H1 (cell line): Measurements from ENCODE around the gene URGCP. TPM values are rescaled to one million over a fixed set of nuclear protein-coding genes. Genes with fewer than 3 reads are reported as not detected.

ENCODE experiments used
- CTCF ChIA-PET: fragments of 300-600 bp; sonication (Branson Sonifier 250); formaldehyde crosslinking; loops from one replicate; lab custom pipeline; 2021; ENCODE audit not compliant: partially characterized antibody; lab: Charles Lee
- POLR2A ChIA-PET: fragments of 300-600 bp; sonication (Branson Sonifier 250); formaldehyde crosslinking; loops from one replicate; lab custom pipeline; 2021; ENCODE audit warnings: inconsistent platforms; ENCODE audit not compliant: partially characterized antibody; lab: Charles Lee
- DNase-seq, 2 experiments: peaks; one replicate each; pipeline versions ENCODE4 v3.0.0 to v3.0.0-alpha.2; 2010 to 2022; ENCODE audit warnings: low spot score in 2 of 2, low read depth in 1 of 2, mixed read lengths in 1 of 2
- FAIRE-seq: peaks from 2 replicates; lab custom pipeline; 2011; peaks lifted over from hg19 to GRCh38; lab: Jason Lieb, UNC
- H2AFZ ChIP-seq: 2 replicates; pipeline ENCODE4 v1.8.1; 2012; ENCODE audit warnings: low read length, inconsistent platforms
- H2AK5ac ChIP-seq: 2 replicates; pipeline ENCODE4 v1.6.1; 2013; ENCODE audit warnings: low read depth, low read length
- H2BK120ac ChIP-seq: replicated peaks from 2 replicates; pipeline ENCODE3; 2013; ENCODE audit warnings: low read depth, low read length, inconsistent platforms
- H2BK12ac ChIP-seq: 2 replicates; pipeline ENCODE4 v1.6.1; 2013; ENCODE audit warnings: low read depth, low read length
- H2BK15ac ChIP-seq: 2 replicates; pipeline ENCODE4 v1.6.1; 2013; ENCODE audit warnings: low read length
- H2BK20ac ChIP-seq: 2 replicates; pipeline ENCODE4 v1.6.1; 2013; ENCODE audit warnings: low read length
- H2BK5ac ChIP-seq: 2 replicates; pipeline ENCODE4 v1.6.1; 2013; ENCODE audit warnings: low read depth, low read length
- H3K14ac ChIP-seq: 2 replicates; pipeline ENCODE4 v1.6.1; 2013; ENCODE audit warnings: inconsistent platforms; ENCODE audit not compliant: insufficient read length
- H3K18ac ChIP-seq: 2 replicates; pipeline ENCODE4 v1.6.1; 2013; ENCODE audit warnings: low read length; ENCODE audit errors: extremely low read depth
- H3K23ac ChIP-seq: 2 replicates; pipeline ENCODE4 v1.6.1; 2013; ENCODE audit warnings: inconsistent platforms; ENCODE audit not compliant: insufficient read length
- H3K23me2 ChIP-seq: 2 replicates; pipeline ENCODE4 v1.6.1; 2013; ENCODE audit warnings: low read depth, low read length
- H3K27ac ChIP-seq: 2 replicates; pipeline ENCODE4 v1.6.1; 2011; ENCODE audit warnings: low read depth, low read length, inconsistent platforms
- H3K27me3 ChIP-seq, 4 experiments: replicated peaks in 1 of 4; 1 replicate in 1 of 4; 2 replicates in 3 of 4; pipeline versions ENCODE4 v1.6.1 to v1.8.1; 2011 to 2013; ENCODE audit warnings: low read length in 3 of 4, mild to moderate bottlenecking in 3 of 4, inconsistent platforms in 2 of 4, mixed read lengths in 2 of 4, moderate library complexity in 1 of 4; ENCODE audit not compliant: control insufficient read depth in 3 of 4, insufficient read depth in 3 of 4; ENCODE audit errors: extremely low read depth in 1 of 4
- H3K36me3 ChIP-seq, 4 experiments: 2 replicates each; pipeline versions ENCODE4 v1.6.1 to v1.8.1; 2011 to 2013; ENCODE audit warnings: mild to moderate bottlenecking in 4 of 4, low read length in 3 of 4, moderate library complexity in 2 of 4, control low read depth in 1 of 4, inconsistent platforms in 1 of 4; ENCODE audit not compliant: insufficient read depth in 4 of 4, control insufficient read depth in 2 of 4
- H3K4ac ChIP-seq: replicated peaks from 2 replicates; pipeline ENCODE3; 2013; ENCODE audit warnings: low read length, low read depth, mixed read lengths, inconsistent platforms; ENCODE audit not compliant: insufficient read length
- H3K4me1 ChIP-seq, 4 experiments: replicated peaks in 1 of 4; 1 replicate in 1 of 4; 2 replicates in 3 of 4; pipeline versions ENCODE4 v1.6.1 to v1.8.1; 2011 to 2013; ENCODE audit warnings: low read length in 3 of 4, inconsistent platforms in 2 of 4, mixed read lengths in 1 of 4; ENCODE audit not compliant: insufficient read depth in 4 of 4, control insufficient read depth in 3 of 4
- H3K4me2 ChIP-seq, 2 experiments: 2 replicates each; pipeline versions ENCODE4 v1.6.1 to v1.8.1; 2011 to 2013; ENCODE audit warnings: low read depth in 2 of 2, low read length in 2 of 2, control low read depth in 1 of 2, inconsistent platforms in 1 of 2, mild to moderate bottlenecking in 1 of 2; ENCODE audit not compliant: insufficient read depth in 1 of 2
- H3K4me3 ChIP-seq, 4 experiments: fragments of 200-600, 300-600 bp in 1 of 4; sonication (generic), shearing (Covaris generic), sonication (Bioruptor Twin) in 1 of 4; 2 replicates each; pipeline versions ENCODE4 v1.5.1 to v1.8.1; 2011 to 2016; ENCODE audit warnings: low read length in 4 of 4, low read depth in 3 of 4, control low read depth in 2 of 4, inconsistent platforms in 2 of 4, mild to moderate bottlenecking in 2 of 4, mixed read lengths in 1 of 4, moderate library complexity in 1 of 4; ENCODE audit not compliant: insufficient read depth in 2 of 4; ENCODE audit errors: extremely low read depth in 1 of 4
- H3K56ac ChIP-seq: replicated peaks from 2 replicates; pipeline ENCODE3; 2013; ENCODE audit warnings: low read depth, mild to moderate bottlenecking, mixed read lengths, low read length, inconsistent platforms; ENCODE audit not compliant: insufficient read length
- H3K79me1 ChIP-seq: 2 replicates; pipeline ENCODE4 v1.6.1; 2013; ENCODE audit warnings: low read depth, low read length, control low read depth
- H3K79me2 ChIP-seq, 2 experiments: 2 replicates each; pipeline versions ENCODE4 v1.6.1 to v1.8.1; 2012 to 2013; ENCODE audit warnings: low read length in 2 of 2, mild to moderate bottlenecking in 2 of 2, inconsistent platforms in 1 of 2; ENCODE audit not compliant: insufficient read depth in 2 of 2, control insufficient read depth in 1 of 2
- H3K9ac ChIP-seq, 4 experiments: replicated peaks in 1 of 4; 1 replicate in 1 of 4; 2 replicates in 3 of 4; pipeline versions ENCODE4 v1.6.1 to v1.8.1; 2011 to 2013; ENCODE audit warnings: low read depth in 3 of 4, low read length in 3 of 4, control low read depth in 2 of 4, mild to moderate bottlenecking in 2 of 4, moderate library complexity in 2 of 4, inconsistent platforms in 1 of 4; ENCODE audit errors: extremely low read depth in 1 of 4
- H3K9me3 ChIP-seq, 2 experiments: 2 replicates each; pipeline versions ENCODE4 v1.6.1 to v1.8.1; 2012 to 2013; ENCODE audit warnings: mild to moderate bottlenecking in 2 of 2, moderate library complexity in 2 of 2, control low read depth in 1 of 2, inconsistent platforms in 1 of 2, low read depth in 1 of 2, low read length in 1 of 2, mixed read lengths in 1 of 2; ENCODE audit not compliant: insufficient read depth in 2 of 2
- H4K20me1 ChIP-seq, 2 experiments: replicated peaks in 1 of 2; 2 replicates each; pipeline versions ENCODE3 to v1.8.1; 2011 to 2013; ENCODE audit warnings: inconsistent platforms in 2 of 2, low read length in 2 of 2, mild to moderate bottlenecking in 1 of 2; ENCODE audit not compliant: insufficient read depth in 2 of 2, control insufficient read depth in 1 of 2
- H4K5ac ChIP-seq: 2 replicates; pipeline ENCODE4 v1.6.1; 2013; ENCODE audit warnings: low read length, low read depth, mixed read lengths, inconsistent platforms; ENCODE audit not compliant: insufficient read length
- H4K8ac ChIP-seq: 2 replicates; pipeline ENCODE4 v1.8.0; 2013; ENCODE audit warnings: mild to moderate bottlenecking, moderate library complexity, low read length, inconsistent platforms; ENCODE audit not compliant: insufficient read depth; ENCODE audit errors: extremely low read depth
- H4K91ac ChIP-seq: replicated peaks from 2 replicates; pipeline ENCODE3; 2013; ENCODE audit warnings: low read length, mixed read lengths, inconsistent platforms; ENCODE audit not compliant: insufficient read length
- FOSL1 ChIP-seq: IDR thresholded peaks from 2 replicates; pipeline ENCODE4 v1.6.1; 2011; ENCODE audit warnings: mild to moderate bottlenecking, low read depth, low read length, moderate library complexity; ENCODE audit not compliant: insufficient read depth
- SIRT6 ChIP-seq: IDR thresholded peaks from one replicate; pipeline ENCODE4 v1.7.1; 2012; ENCODE audit warnings: low read length, inconsistent platforms
- WGBS, 2 experiments: shearing (Covaris generic) in 1 of 2; methylation state at CpG; one replicate each; pipeline versions ENCODE4 v1.1.6 to v1.1.7; 2013 to 2015; ENCODE audit warnings: low lambda C conversion rate in 2 of 2, mixed read lengths in 2 of 2, inconsistent platforms in 1 of 2, low coverage in 1 of 2, missing lambda C conversion rate in 1 of 2; ENCODE audit not compliant: insufficient replicate concordance in 2 of 2, insufficient coverage in 1 of 2, insufficient read length in 1 of 2; ENCODE audit errors: extremely low coverage in 1 of 2, missing lambda C conversion rate in 1 of 2; 5-methylcytosine and 5-hydroxymethylcytosine counted together
- polyA plus RNA-seq, 7 experiments: library from polyadenylated mRNA; depleted of rRNA in 3 of 7; stranded (reverse) in 5 of 7; unstranded in 2 of 7; fragments of >200 nt in 5 of 7; fragments of 200-250 nt in 2 of 7; gene quantifications; 1 replicate in 5 of 7; 2 replicates in 1 of 7; 4 replicates in 1 of 7; pipeline versions ENCODE4 v1.2.1 to v1.2.3, GENCODE V29; 2011 to 2013; ENCODE audit warnings: missing spikeins in 2 of 7, mixed read lengths in 2 of 7
- total RNA-seq: library from RNA; stranded (reverse); fragmentation: NEBNext Ultra II Directional; extraction: Animal tissue kit (Norgen Biotek cat#: 25700); gene quantifications from 2 replicates; pipeline ENCODE4 v1.2.1, GENCODE V29; 2021

The URGCP gene
- total and polyA plus RNA-seq, 2 of the 8 experiments (the other 6 are each of a cell fraction or from before 2014, with no cell fraction given): 9.0 to 18.7 TPM

DNA sequence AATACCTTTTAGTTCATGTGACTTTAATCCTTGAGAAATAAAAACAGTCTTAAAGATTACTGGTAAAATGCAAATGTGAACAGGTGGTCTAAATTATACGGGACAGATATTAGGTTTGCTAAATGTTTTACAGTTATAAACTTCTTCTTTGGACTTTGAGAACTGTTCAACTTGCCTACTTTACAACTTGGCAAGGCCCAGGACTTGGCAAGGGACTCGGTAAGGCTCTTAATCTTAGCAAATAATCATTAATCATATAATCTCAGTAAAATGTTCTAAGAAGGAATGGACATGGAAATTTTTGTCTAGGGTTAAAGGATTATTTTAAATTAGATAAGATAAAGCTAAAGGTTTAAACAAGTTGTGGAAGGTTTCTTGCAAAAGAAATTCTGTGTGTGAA lies 15.0 kb upstream of the URGCP start:
- H3K79me2 ChIP-seq: no peaks in the 10 kb centered on the region
- WGBS, 2 experiments: 82% methylated on average over 2 of the region's 2 CpGs; no CpG with 5 or more reads in 1 of the 2 experiments
- no peak overlapping the region for H3K4ac ChIP-seq
- no peak overlapping the region for H3K4me3 ChIP-seq
- no peak overlapping the region for H2BK120ac ChIP-seq
- no peak for FAIRE-seq
- peaks cover 0 to 12% (median 3%) of the 10 kb centered on the region in 4 experiments; a peak in 5 of 7 replicates for H3K27me3 ChIP-seq
- H2AK5ac ChIP-seq: no peak overlapping the region
- no peak overlapping the region for H2AFZ ChIP-seq
- H4K20me1 ChIP-seq: no peaks in the 10 kb centered on the region
- no peak overlapping the region for H2BK20ac ChIP-seq
- ChIA-PET CTCF (interaction anchor here (1.3 kb wide), 1 partner anchor 16 kb away, joined by 3 read pairs; no protein-coding TSS in a partner anchor), POLR2A (interaction anchor here (0.9 kb wide), 1 partner anchor 16 kb away, joined by 3 read pairs; no protein-coding TSS in a partner anchor)
- H2BK12ac ChIP-seq: no peak overlapping the region
- no peak overlapping the region for H3K27ac ChIP-seq
- no peak overlapping the region for H3K14ac ChIP-seq
- no peak overlapping the region for H3K23ac ChIP-seq
- no peak overlapping the region for H3K9ac ChIP-seq
- TF ChIP-seq FOSL1 (no peak), SIRT6 (no peak)
- TF ChIP-seq, all 59 proteins: peak for 0
- Histone ChIP-seq H3K36me3 (no peaks in the 10 kb centered on the region), H2BK15ac (no peak overlapping the region), H3K79me1 (no peaks in the 10 kb centered on the region; the same call in 1 of the 2 replicates), H3K23me2 (peaks cover 4% of the 10 kb centered on the region; the same call in 1 of the 2 replicates), H3K4me1 (peaks cover 0 to 4% (median 0%) of the 10 kb centered on the region in 4 experiments; a peak in 1 of 7 replicates), H3K18ac (no peak overlapping the region), H4K5ac (no peak overlapping the region), H4K8ac (no peak overlapping the region), H4K91ac (no peak overlapping the region), H3K4me2 (no peak overlapping the region), H2BK5ac (no peak overlapping the region), H3K56ac (no peak overlapping the region), H3K9me3 (peaks cover 0 to 4% of the 10 kb centered on the region in 2 experiments; a peak in 1 of 4 replicates)
- DNase-seq: no peak
